GM12801 (cell line): ENCODE results near the gene MOCS1.

ENCODE experiments used
- CTCF ChIP-seq: IDR thresholded peaks from one replicate; pipeline ENCODE4 v1.5.1; 2011; ENCODE audit warnings: control low read depth; ENCODE audit not compliant: insufficient read length; ENCODE audit errors: extremely low read depth

MOCS1 gene

GRCh38 chr6:39934131-39934757, at the start of gene MOCS1:
Gene MOCS1, minus strand, starts transcription at chr6:39934462. Its CDS starts 45 bp downstream, at chr6:39934417.
- no peak for TF ChIP-seq CTCF

GRCh38 chr6:39984051-39984450, 49.8 kb upstream of the MOCS1 start:
- TF ChIP-seq CTCF: no peak

- TF ChIP-seq CTCF: no peak
Observed at GRCh38 chr6:39983193-39983592, 48.9 kb upstream of the MOCS1 start.

- TF ChIP-seq CTCF: no peak
Observed at GRCh38 chr6:39982720-39983119, 48.5 kb upstream of the MOCS1 start.

GRCh38 chr6:39980839-39981580, 46.7 kb upstream of the MOCS1 start:
- TF ChIP-seq CTCF: no peak

GRCh38 chr6:39979461-39980328, 45.4 kb upstream of the MOCS1 start:
- TF ChIP-seq CTCF: no peak

GRCh38 chr6:39978240-39978639, 44.0 kb upstream of the MOCS1 start:
- TF ChIP-seq CTCF: no peak
